Hematopoietic multipotent progenitor cell treated with erythropoietin and hydrocortisone succinate and interleukin-3 and kit ligand, for 17 days (in vitro differentiated cells): ENCODE measurements around the gene CACNA2D2.

Source experiments
- DNase-seq: peaks from one replicate; pipeline ENCODE4 v3.0.0-alpha.2; 2015; ENCODE audit warnings: low spot score

The CACNA2D2 gene

DNA sequence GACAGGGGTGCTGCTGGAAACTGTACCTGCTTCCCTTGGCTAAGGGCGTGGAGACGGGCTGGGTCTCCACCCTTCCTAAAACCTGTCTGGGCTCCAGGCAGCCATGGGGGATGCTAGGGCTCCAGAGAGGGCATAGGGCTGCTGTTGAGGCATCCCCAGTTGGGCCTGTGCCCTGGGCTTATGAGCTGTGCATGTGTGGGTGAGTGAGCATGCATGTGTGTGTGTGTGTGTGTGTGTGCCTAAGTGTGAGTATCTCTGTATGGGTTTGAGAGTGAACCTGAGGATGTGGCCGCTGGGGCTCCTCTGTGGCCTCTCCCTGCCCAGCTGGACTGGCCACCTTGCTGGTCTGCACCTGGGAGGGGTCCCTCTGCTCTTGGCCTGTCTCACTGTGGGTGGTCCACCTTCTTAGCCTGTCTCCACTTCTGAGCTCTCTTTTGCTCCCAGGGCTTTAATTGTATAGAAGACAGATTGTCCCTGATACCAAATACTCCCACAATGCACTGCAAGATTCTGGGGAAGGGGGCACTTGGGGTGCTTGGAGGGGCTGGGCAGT lies 132.2 kb downstream of the CACNA2D2 start:
- no peak for DNase-seq

DNA sequence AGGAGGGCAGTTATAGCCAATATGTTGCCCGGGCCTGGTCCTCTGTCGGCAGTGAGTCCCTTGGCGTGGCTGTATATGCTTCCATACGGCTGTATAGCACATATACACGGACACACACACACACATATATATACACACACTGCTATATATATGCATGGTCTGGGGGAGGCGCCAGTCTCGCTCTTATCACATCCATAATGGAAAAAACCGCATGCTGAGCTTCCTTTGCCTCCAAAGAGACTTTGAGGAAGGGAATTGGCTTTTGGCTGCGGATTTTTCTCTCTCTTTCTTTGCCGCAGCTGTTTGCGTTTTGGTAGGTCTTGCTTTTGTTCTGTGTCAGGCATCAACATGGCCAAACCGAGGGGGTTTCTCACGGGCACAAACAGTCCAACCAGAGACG lies 132.8 kb downstream of the CACNA2D2 start:
- no peak for DNase-seq

DNA sequence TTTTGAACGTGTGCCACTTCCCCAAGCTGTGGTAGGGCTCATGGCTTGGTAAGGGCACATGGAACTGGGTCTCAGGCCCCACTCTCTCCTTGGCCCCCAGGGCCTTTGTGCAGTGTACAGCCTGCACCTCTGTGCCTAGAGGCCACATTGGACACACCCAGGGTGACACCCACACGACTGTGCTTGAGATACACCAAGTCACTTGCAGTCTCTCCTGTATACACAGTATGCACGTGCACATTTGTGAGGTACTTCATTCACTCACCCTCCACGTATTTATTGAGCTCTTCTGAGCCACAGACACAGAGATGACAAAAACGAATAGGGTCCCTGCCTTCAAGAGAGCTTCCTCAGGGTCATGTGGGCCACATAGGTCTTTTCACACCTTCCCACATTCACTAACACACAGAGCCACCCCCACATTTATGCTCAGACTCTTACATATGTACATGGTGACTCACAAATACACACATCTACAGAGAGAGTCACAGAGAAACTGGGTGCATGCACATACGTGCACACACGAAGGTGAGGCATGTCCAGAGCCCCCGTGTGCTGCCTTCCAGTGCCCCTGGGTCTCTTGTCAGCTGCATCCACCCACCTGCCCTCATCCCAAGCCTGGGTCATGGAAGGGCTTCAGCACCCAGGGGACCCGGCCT lies 134.3 kb downstream of the CACNA2D2 start:
- peak; percentile 33 for DNase-seq

DNA sequence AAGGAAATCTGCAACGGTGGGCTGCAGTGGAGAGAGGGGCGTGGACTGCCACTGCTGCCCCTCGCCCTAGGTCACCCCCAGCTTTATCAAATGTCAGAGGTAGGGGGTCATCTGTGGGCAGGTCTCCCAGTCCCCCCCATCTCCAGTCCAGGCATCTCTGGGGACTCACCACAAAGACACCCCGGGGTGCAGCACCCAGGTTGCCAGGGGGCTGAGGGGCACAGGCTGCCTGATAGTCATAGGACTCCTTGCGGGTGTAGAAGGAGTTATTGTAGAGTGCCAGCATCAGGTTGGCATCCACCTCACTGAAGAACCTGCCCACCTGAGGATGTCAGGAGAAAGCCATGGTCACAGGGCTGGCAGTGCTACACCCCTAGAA lies 137.6 kb downstream of the CACNA2D2 start:
- DNase-seq, result no peak

DNA sequence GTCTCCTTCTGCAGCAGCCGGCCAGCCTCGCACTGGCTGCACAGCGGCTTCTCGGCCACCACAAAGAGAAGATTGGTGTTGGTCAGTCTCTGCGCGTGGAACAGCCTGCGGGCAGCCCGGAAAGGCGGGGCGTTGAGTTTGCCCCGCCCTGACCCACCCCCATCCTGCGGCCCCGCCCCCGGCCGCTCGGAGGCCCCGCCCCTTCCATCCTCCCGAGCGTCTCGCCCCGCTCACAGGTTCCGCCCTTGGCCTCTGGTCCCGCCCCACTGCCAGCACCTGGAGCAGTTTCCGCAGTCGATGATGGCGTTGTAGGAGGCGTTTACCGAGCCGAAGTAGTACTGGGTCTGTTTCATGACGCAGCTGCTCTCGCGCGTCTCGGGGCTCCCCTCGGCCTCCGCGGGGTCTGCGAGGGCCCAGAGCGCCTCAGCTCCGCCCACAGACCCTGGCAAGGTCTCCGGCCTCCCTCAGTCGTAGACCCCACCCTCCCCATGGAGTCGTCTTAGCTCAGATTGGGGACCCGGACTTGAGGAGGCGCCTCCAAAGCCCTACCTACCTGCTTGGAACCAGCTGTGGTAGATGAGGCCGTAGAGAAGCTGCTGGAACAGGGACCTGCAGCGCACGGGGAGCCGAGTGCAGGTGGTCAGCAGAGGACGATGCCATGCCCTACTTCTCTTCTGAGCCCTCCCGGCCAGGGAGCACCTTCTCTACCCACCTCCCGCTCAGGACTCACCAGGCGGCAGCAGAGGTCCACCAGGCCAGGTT lies 138.2 kb downstream of the CACNA2D2 start:
- peak; percentile 96 for DNase-seq

DNA sequence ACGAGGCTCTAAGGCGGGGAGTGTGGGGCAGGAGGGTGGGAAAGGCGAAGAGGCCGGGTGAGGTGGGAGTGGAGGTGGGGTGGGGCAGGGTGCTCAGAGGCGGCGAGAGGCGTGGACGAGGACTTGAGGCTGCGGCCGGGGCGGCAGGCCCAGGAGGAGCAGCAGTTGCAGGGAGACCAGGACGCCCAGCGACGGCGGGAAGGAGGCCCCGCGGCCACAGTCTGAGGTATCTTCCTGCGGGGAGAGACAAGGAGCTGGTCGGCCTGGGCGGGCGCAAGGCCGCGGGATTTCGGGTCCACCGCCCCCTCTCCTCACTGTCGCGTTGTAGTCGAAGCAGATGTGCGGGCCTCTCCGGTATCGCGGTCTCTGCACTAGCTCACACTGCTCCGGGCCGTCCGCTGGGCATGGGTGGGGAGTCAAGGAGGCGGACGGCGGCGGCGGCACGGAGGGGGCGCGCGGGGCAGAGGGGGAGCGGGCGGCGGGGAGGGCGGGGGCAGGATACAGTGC lies 138.8 kb downstream of the CACNA2D2 start:
- no peak for DNase-seq

DNA sequence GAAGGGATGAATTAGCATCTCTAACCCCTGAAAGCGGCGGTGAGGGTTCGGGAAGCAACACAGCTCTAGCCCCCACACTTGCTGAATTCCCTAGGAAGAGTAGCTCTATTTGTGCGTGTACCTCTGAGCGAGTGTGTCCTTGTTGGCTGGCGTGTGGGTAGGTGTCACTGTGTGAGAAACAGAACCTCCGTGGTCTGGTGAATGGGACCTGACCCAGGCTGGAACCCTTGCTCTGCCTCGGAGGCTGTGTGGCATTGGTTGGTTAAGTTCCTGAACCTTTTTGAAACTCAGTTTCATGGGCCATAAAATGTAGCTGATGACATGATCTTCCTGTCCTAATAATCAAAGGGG lies 143.7 kb downstream of the CACNA2D2 start:
- DNase-seq, result no peak

DNA sequence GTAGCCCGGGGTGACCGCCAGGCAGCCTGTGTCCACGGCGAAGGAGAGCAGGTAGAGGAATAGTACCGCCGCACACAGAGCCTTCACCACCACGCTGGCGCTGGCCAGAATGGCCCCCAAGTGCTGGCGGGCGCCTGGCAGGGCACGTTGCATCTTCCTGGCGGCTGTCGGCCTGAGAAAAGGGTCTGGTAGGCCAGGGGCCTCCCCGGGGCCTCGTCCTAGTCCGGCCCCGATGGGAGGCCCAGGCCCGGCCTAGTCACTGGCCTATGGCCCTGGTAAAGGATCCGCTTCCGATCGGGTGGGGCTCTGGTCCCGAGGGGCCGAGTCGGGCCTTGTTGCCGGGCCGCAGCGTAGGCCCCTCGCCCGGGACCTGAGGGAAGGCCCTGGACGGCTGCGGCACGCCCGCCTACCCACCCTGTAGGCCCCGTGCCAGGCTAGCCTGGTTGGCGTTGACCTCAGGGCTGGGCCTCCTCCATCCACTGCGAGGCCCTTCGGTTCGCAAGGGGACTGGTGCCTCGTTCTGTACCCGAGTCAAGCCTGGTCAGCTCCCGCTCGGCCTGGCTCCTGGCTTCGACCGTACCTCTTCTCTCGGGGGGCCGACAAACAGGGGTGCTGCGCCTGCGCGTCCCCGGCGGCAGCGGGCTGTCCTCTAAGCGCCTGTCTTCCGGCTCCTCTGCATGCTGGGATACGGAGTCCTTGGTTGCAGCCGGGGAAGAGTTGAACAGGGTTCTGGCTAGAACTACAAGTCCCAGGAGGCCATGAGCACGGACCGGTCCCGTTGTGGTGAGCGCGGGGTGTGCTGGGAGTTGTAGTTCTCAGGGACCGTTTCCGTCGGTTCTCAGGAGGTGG lies 144.3 kb downstream of the CACNA2D2 start, which contains the start of gene TMEM115:
Gene TMEM115 (minus strand): TSS at position 611 of the 849 bp plus-strand sequence. CDS start 458 bp downstream, at position 153.
- DNase-seq, result peak; percentile 98

DNA sequence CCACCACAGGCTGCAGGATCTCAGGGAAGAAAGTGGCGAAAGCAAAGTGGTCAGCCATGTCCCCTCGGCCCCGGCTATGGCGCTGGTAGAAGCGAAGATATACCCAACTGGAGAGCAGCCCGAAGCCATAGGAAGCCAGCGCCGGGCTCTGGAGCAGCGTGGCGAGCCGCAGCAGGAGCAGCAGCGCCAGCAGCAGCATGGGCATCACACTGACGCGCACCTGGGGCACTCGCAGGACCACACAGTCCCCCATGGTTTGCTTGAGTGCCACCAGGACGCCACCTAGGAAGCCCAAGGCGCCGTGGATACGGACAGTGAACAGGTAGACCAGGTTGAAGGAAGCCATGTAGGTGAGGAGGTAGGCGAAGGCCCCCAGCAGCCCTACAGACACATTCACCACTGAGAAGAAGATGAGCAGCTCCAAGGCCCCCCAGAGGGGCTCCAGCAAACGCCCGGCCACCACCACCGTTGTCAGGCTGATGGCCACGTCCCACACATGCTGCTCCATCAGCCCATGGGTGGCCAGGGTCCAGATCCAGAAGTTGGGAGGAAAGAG lies 145.0 kb downstream of the CACNA2D2 start:
- no peak for DNase-seq

DNA sequence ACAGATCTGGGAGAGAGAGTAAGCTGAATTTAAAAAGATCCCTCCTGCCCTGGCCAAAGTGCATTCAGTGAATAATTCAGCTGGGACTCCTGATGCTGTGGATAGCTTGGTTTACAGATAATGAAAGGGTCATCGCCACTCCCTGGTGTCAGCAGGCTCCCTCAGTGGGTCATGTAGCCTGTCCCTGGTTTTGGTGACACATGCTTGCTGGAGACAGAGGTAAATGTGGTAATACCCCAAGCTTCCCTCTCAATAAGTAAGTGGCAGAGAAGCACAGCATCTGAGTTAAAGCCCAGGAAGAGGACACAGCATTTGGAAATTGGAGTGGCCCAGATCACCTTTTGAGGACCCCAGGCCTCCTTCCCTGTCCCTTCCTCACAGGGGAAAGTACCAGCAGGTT lies 146.0 kb downstream of the CACNA2D2 start:
- no peak for DNase-seq

DNA sequence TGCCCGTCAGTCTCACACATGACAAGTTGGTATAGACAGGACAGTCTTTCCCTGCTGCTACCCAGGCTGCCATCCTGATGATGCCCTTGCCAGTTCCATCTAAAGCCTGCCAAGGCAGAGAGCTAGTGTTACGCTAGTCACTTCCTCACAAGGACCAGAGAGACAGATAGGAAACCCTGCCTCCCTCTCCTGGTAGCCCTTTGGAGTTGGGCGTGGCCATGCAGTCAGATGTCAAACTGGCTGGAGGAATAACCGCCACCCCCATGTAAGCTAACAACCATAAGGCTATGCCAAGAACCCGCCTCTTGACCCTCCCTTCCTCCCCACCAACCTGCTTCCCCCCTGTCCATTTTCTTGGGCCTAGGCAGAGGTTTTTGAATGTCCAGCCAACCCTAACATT lies 146.9 kb downstream of the CACNA2D2 start:
- peak; percentile 74 for DNase-seq

DNA sequence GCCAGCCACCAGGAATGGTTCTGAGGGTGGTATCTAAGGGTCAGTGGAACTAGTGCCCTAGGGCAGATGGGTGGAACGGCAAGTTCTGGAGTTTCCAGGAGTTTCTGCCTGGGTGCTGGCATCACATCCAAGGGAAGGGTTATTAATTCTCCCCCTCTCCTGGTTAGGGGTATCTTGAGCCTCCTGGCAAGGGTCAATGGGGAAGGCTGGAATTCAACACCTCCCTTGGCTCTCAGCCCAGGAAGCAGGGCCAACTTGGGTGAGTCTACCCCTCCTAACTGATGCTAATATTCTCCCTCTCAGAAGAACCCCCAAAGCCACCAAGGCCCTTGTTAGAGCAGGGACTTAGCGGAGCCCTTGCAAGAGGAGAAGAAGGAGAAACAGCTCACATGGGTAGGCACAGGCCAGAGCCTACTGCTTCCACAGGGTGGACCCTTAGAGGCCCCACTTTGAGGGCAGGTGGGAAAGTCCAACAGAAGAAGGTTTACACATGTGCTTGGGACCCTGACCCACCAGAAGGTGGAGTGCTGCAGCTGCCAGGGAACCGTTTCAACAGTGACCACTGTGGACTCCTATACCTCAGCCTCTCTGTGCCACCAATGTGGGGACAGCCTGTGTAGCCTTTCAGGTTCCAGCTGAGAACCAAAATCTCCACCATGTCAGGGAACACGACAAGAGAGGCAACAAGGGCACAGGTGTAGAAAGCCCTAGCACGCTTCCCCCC lies 147.4 kb downstream of the CACNA2D2 start:
- DNase-seq, result no peak

DNA sequence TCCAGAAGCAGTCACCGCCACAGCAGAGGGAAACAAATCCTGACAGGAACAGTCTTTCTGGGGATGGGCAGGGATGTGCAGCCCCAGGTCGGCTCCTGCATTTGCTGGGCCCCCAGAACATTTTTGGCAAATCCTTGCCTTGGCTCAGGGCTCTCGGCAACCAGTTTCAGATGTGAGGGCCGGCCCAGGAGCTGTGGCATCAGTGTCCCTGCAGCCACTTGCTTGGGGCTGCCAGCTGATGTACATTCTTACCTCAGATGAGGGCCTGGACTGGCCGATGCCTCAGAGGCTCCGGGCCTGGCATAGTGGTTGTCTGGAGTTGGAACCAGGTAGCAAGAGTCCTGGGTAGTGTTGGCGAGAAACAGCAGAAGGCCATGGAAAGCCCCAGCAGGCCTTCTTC lies 148.6 kb downstream of the CACNA2D2 start:
- no peak for DNase-seq

DNA sequence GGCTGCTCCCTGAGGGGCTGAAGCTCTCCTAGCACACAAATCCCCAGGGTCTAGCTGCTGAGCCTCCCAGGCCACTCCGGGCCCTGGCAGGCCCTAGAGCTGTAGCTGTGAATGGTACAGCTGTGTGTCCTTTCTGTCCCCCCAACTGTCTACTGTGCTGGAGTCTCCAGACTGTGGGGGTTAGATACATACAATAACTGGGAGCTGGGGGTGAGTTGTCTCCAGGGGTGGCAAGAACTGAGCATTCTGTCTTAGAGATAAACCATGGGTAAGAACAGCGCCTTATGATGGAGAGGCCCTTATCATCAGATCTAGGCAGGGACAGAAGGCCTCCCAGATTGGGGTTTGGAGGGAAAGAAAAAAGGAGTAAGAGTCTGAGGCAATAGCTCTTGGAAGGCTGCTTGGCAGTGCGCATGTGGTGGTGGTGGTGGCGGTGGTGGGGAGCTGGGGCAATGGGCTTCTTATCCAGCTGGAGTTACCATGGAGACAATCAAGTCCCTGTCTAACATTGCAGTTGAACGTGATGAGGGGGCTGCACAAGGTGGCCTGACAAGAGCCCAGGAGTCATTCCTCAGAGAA lies 149.2 kb downstream of the CACNA2D2 start:
- no peak for DNase-seq

DNA sequence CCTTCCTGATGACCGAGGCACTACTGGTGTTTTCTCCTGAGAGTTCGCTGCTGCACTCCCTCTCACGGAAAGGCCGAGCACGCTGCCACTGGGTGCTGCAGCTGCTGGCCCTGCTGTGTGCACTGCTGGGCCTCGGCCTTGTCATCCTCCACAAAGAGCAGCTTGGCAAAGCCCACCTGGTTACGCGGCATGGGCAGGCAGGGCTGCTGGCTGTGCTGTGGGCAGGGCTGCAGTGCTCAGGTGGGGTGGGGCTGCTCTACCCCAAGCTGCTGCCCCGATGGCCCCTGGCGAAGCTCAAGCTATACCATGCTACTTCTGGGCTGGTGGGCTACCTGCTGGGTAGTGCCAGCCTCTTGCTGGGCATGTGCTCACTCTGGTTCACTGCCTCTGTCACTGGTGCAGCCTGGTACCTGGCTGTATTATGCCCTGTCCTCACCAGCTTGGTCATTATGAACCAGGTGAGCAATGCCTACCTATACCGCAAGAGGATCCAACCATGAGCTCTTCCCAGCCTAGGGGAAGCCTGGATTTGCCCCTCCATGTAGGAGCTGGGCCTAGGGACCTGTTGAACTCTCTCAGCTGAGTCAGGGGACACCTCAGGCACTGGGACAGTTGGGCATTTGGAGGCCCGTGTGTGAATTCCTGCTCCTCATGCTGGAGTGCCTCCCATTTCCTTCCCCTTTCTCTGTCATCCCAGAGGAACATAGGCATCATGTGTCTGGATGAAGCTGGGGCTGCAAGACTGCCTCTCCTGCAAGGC lies 150.0 kb downstream of the CACNA2D2 start:
- no peak for DNase-seq

DNA sequence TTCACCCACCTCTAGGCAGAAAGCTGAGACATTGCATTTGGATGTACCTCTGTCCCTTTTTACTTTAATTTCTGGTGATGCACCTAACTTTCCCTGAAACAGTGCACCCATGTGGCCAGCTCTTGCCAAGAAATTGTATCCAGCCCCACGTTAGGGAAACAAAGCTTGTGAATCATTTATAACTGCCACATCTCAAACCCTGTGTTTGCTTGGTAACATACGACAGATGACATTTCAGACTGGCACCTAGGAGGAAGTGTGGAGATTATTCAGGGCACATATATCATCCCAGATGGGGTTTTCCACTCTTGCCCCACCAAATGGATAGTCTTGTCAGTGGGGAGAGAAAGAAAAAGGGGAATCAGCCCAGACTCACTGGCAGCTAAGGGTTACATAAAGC lies 150.7 kb downstream of the CACNA2D2 start:
- no peak for DNase-seq

DNA sequence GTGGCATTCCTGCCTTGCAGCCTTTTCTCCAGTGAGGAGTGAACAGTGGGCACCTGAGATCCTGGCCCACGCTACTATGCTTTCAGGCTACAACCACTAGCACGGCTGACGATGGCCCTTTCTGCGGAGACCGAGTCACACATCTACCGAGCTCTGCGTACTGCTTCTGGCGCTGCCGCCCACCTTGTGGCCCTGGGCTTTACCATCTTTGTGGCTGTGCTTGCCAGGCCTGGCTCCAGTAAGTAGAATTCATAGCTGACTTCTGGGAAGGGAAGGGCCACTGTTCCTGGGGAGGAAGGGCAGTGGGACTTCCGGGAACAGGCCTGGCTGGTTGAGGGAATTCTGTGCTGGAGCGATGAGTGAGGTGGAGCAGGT lies 152.1 kb downstream of the CACNA2D2 start:
- DNase-seq, result no peak

DNA sequence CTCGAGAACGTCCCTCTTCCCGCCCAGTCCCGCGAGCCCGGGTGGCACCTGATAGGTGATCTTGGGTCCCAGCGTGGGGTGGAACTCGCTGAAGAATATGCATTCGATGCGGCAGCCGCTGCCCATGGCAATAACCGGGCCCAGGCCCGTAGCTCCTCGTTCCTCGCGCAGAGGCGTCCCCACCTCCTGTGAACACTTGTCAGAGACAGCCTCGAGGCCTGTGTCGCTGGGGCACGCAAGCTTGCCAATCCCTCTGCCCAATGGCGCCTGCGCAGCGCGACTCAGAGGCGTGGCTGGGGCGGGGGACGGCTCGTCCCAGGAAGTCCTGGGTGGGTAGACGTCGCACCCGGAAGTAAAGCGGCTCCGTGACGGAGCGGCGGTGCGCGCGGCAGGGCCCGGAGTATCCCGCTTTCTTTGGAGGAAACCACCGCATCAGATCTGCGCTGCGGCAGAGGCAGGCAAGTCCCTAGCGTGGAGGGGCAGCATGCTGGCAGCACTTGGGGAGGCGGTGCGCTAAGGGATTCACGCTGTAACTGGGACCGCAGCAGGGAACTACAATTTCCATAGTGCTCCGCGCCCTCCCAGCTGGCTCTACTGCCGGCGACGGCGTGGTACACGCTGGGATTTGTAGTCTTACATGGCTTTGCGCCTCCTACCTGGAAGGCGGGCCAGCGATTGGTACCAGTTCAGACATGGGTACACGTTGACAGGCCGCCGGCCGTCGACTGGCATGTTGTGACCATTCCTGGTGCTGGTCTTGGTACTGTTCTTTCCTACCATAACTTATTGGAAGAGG lies 152.7 kb downstream of the CACNA2D2 start, which contains the start of the genes CYB561D2 and NPRL2:
Gene CYB561D2 (plus strand): TSS at position 336 of the 796 bp plus-strand sequence. CDS start 572 bp downstream, outside the sequence.
Gene NPRL2 (minus strand): TSS at position 249 of the 796 bp plus-strand sequence. CDS start 123 bp downstream, at position 126.
- DNase-seq, result peak; percentile 96

DNA sequence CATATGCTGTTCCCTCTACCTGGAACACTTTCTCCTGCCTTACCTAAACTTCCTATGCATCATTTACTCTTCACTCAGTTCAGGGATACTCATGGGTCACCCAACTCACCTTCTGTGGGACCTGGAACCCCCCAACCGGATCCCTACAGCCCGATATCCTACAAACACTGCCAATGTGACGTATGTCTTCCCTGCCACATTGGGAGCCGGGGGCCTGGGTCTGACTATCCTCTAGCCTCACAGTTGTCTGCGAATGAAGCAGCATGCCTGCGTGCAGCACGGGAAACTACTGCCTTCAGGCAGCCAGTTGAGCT lies 153.3 kb downstream of the CACNA2D2 start:
- no peak for DNase-seq
